RPMI7951 (cell line): Measurements from ENCODE around the gene LBHD2. TPM values are rescaled to one million over a fixed set of nuclear protein-coding genes. Genes with fewer than 3 reads are reported as not detected.

Source experiments
- DNase-seq: peaks from one replicate; pipeline ENCODE4 v3.0.0-alpha.2; 2012; ENCODE audit warnings: low read depth
- total RNA-seq: library from RNA; depleted of rRNA; stranded (reverse); fragments of >200 nt; shearing (Covaris generic); gene quantifications from 2 replicates; pipeline ENCODE4 v1.2.3, GENCODE V29; 2014

LBHD2 gene
- total RNA-seq, 1 experiment from 2014 or later = not detected

DNA sequence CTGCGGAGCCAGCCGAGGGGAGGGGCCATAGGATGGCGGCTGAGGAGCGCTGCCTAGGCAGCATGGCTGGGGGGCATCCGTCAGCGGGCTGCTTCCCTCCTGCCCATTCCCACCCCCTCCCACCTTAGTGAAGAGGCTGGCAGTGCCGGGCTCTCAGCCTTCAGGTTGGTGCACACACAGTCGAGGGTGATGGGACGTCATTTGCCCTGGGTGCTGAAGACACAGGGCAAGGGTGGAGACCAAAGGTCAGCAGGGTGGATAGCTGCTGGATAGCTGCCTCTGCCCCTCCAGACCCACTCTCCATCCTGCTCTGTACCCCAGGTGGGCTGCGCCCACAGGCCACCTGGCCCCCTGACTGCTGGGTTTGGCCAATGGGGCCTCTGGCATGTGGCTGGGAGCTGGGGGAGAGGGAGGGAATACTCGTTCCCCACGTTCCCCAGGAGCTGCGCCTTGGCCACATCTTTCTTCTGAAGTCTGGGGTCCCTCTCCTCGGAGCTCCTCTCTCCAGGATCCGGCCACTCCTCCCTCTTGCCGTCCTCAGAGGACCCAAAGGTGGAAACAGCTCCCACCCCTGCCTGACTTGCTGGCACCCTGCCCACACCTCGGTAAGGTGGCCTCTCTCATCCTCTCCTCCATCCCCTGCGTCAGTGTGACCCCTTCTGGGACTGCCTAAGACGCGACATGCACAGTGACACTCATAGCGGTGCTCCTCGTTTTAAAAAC is 15.5 kb upstream of the LBHD2 start:
- no peak for DNase-seq

DNA sequence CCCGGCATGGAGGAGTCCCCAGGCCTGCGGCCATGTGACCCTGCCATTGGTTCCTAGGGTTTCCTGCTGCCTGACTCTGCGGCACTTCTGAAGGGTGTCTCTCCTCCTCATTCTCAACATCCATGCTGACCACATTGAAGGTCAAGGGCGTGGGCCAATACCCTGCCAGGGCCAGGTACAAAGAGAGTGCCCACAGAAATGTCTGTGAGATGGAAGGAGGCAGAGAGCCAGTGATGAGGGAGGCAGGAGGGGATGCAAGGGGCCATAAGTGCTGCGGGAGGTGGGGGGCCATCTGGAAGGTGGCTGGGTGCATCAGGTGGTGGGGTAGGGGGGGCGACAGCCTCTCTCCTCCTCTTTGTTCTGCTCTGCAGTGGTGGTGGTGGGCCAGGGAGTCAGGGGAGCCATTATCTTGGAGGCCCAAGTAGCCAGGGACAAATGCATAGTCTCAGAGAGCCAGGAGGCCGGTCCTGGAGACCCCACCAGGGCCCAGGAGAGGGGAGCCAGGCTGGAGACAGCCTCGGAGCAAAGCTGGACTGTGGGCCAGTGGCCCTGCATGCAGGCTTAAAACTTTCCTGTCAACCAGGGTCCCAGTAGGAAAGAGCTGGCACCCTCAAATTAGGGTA is 13.6 kb upstream of the LBHD2 start:
- DNase-seq = no peak

DNA sequence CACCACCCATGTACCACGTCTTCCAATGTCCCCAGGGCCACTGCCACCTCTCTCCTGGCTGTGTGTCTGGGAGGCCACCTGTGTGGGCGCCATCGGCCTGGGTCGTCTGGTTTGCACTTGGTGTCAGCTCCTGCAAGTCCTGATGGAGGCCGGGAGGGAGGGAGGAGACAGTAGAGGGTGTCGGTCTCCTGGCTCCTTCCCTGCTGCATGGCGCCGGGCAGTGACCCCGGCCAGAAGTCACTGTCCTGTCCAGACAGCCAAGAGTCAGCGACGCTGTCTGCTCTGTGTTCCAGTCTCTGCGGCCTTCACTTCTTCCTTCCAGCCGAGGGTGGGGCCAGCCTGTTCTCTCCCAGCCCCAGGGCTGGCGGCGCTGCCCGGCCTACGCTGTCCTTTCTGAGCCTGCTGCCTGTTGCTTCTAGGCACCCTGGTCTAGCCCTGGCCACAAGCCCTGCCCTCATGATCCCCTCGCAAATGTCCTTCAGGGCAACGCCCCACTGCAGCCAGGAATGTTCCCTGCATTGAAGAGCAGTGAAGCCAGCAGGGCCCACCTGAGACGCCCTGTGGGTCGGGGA is 13.0 kb upstream of the LBHD2 start:
- DNase-seq = no peak

DNA sequence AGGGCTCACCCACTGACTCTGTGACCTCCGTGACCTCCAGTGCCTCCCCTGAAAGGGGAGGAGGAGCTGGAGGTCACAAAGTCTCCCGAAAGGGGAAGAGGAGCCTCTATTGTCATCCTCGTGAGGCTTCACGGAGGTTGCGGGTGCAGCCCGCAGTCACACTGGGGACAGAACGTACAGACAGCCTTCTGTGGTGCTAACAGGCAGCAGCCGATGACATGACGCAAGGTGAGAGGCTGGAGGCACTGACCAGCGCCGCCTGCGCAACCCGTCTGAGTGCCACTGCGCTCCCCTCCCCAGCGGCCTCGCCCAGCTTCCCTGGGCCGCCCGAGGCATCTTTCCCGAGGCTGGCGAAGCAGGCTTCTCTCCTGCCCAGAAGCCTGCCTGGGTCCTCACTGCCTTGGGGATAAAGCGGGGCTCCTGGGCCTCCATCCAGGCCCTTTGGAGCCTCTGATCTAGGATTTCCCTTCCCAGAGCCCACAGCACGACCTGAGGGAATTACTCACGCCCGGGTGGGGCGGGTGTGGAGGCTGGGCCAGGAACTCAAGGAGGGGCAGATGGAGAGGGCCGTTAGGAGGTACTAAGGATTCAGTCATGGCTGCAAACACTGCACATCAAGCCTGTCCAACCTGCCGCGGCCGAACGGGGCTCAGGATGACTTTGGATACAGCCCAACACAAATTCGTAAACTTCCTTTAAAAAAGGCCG is 12.3 kb upstream of the LBHD2 start:
- DNase-seq = no peak

DNA sequence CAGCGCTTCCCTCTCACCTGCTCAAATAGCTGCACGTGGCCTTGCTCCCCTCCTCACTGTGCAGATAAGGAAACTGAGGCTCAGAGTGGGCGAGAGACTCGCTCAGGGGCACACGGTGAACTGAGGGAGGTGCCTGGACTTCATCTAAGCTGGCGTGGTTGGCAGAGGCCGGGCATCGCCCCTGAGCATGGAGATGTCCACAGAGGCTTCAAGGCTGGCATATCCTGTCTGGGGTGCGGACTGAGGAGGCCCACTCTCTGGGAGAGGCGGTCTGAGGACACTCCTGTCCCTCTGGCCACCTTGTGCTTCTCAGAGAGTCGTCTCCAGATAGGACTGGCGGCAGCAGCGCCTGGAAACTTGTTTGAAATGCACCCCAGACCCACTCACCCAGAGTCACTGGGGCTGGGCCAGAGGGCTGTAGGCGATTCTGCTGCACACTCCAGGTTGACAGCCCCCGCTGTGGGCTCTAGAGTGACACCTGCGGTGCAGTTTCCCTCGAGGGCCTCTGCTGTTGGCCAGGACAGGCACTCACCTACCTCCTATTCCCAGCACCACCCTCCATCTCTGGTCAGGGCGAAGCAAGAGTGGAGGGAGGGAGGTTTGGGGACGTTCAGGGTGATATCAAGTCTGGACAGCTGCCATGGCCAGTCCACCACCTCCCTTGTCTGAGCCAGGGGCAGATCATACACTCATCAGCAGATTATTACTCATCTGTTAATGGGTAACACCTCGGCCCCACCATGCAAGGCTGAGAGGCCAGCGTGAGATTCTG is 11.2 kb upstream of the LBHD2 start:
- no peak for DNase-seq

DNA sequence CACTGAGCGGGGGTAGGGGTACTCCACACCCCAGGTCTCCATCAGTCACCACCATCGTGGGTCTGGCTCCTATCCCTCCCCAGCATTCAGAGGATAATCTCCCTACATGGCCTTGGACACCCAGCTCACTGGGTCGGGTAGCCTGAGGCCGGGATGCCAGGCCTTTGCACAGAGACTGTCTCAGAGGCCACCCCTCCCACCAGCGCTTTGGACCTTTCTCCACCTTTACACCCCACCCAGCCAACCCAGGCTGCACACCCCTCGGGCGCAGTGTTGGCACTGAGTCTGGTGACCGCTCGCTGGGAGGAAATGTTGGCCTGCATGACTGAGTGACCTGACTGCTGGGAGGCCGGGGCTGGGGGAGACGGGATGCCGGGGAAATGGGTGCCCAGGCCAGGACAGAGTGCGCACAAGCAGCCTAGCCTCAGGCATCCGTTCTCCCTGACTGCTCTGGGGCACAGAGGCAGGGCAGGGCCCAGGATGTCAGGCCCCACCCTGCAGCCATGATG is 10.6 kb upstream of the LBHD2 start:
- DNase-seq = no peak

DNA sequence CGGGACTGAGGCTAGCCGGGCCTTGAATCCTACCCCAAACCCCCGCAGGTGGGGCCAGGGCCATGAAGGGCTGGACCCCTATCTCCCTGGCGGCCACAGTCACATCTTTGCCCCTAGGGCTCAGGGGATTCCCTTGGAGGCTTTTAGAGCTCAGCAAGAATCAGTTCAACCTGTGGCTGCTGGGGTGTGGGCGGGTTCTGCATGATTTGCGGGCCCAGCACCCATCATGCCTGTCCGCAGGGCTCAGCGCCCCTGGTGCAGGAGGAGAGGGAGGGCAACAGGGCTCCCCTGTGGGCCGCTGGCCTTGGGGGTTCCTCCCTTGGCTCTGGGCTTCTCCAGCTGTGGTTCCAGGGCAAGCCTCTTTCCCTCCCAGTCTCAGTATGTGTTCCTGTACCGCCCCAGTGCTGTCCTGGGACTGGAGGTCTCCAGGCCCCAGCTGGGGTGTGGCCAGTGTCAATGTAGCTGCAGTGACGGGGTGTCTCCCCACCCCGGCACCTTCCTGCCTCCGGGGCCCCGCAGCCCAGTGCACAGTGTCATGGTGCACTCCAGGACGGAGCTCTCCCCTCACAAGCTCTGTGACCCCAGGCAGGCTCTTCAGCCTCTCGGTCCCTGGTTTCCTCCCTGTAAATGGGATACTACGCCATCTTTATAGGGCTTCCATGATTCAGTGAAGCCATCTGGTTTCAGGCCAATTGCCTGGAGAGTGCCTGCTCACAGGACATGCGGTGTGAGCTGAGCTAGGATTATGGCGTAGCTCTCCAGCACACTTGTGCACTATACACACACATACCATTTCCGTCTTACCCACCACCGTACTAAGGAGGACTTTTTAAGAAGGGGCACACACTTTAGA is 9.9 kb upstream of the LBHD2 start:
- no peak for DNase-seq

DNA sequence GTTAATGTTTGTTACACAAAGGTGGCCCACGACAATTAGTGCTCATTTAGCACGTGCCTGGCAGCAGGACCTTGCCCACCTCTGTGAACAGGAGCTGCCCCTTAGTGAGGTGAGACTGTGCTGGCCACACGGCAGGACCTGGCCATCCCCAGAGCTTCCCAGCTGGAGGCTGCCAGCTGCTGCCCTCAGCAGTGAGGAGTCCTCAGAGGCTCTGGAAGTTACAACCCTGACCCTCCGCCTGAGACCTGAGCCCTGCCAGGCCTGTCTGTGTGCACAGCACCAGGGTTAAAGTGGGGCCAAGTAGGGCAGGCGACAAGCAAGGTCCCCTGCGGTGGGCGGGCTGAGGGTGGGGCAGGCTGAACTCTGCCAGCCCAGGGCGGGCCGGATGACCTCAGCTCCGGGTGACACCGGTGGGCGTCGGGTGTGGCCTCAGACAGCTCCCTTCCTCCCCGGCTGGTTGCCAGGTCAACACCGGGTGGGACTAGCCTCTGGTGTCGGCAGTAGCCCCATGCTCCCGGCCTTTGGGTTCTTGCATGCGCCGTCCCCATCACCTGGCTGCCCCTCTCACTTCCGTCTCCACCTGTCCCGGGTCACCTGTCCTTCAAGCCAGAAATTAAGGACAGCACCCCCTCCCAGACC is 9.2 kb upstream of the LBHD2 start:
- no peak for DNase-seq

DNA sequence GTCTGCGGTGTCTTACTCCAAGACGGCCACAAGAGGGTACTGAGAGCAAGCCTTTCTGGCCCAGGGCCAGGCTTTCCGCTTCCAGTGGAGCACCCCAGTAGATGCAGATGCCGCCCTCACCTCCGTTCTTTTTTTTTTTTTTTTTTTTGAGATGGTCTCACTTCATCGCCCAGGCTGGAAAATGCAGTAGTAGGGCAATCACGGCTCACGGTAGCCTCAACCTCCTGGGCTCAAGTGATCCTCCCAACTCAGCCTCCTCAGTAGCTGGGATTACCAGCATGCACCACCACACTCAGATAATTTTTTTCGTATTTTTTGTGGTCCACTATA is 5.6 kb upstream of the LBHD2 start:
- DNase-seq = peak; percentile 70

DNA sequence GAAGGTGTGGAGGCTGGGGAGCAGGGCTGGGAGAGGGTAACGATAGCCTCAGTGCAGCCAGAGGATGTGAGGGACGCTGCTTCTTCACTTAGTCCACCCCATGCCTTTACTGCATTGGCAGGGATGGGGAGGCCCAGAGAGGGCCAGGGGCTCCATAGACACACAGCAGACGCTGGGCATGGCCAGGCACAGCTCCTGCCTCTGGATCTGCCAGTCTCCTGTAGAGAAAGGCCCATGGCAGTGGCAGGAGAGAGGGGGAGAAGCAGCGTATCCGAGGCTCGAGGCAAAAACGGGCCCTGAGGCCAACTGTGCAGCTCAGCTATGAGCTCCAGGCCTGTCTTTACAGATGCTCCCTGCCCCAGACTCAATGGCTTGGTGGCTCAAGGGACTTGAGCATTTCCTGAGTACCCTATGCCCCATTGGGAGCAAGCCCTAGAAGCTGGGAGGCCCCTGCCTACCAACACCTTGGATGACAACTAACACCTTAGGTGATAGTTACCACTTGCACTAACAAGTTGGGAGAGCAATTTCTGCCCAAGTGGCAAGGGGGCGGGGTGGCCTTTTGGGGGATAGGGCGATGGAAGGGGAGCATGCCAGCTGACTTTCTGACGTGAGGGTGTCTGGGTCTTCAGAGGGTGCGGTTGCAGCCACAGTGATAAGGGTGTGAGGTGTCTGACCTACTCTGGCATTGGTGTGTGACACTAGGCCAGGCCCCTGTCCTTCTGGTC is 5.0 kb upstream of the LBHD2 start:
- DNase-seq = no peak

DNA sequence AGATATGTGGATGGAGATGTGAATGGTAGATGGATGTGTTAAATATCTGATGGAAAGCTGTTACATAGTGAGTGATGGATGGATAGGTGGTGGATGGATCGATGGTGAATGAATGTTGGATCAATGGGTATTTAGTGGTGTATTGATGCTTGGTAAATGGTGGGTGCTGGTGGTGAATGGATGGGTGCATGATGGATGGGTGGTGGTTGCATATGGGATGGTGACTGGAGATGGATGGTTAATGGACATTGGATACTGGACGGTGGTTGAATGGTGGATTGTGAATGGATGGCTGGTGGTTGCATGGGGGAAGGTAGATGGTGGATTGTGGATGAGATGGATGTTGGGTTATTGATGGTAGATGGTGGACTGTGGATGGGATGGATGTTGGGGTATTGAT is 2.1 kb upstream of the LBHD2 start:
- no peak for DNase-seq

DNA sequence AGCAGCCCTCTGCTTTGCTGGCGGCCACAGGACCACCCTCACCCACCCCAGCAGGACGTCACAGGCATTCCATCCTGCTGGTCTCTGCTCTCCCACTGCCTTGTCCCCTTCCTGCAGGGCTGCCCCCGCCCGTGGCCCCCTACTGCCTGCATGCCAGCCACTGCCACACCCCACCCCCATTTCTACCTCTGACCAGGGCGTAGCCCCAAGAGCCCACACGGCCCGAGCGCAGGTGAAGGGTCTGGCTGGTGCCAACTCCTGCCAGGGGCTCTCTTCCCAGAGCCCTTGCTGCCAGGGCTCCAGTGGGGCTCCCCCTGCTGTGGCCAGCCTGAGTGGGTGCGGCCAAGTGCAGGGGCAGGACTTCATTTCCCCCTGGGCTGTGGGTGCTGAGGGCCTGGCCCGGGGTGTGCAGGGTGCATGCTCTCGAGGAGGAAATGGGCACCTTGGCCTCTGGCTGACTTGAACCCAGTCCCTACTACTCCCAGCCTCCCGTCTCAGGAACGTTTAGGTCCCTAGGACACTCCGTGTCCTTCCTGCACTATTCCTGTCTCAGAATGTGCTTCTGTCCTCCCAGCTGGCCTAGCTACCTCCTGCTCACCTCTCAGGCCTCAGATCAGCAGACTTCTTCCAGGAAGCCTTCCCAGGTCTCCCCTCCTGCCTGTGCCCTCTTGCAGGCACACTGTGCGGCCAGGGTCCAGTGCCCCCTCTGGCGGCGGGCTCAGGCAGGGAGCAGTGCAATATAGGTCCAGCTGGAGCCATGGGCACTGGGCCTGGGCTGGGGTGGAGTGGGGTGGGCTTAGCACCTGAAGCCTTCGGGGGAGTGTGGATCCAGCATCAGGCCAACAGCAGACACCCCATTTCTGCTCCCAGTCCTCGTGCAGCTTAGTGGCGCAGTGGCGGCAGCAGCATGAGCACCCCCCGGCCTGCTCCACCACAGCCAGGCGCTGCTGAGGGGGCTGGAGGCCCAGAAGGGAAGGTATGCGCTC is 1.4 kb downstream of the LBHD2 start:
- no peak for DNase-seq

DNA sequence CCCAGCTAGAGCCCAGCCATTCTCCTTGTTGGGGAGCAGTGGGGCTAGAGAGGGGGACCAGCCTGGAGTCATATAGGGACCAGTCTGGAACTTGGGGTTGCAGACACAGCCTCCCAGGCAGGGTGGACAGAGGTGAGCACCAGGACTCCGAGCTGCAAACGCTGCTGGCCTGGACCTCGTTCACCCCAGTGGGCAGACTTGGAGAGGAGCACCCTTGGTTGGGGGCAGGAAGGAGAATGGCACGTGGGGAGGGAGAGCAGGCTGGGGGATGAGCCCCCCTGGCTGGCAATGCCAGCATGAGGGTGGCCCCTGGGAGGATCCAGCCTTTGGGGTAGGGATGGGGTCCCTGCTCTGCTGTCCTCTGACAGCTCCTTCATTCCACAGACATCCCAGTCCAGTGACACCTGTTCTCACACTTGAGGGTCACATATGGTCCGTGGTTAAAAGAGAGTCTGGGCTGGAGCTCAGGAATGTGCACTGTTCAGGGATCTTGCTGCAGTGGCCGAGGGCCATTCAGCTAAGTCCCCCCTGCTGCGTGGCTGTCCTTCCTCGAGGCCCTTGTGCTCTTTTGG is 2.8 kb downstream of the LBHD2 start:
- DNase-seq = no peak

DNA sequence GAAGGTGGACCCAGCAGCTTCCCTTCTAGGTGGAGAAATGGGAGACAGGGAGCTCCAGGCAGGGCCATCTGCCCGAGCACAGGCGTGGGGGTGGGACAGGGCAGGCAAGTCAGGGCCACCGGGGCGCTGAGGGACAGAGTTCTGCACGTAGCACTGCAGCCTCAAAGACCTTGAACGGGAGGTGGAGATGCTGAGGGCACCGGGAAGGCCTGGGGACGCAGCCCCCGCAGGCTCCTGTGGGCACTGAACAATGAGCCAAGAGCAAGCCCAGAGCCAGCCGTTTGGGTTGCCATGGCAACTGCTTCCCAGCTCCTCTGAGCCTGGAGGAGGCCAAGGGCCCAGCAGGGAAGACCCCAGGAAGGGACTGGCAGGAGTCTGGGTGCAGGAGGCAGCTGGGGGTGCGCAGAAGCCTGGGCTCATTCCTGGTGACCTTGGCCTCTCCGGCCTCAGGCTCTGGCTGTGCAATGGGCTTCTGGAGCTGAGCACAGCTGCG is 3.4 kb downstream of the LBHD2 start:
- DNase-seq = no peak

DNA sequence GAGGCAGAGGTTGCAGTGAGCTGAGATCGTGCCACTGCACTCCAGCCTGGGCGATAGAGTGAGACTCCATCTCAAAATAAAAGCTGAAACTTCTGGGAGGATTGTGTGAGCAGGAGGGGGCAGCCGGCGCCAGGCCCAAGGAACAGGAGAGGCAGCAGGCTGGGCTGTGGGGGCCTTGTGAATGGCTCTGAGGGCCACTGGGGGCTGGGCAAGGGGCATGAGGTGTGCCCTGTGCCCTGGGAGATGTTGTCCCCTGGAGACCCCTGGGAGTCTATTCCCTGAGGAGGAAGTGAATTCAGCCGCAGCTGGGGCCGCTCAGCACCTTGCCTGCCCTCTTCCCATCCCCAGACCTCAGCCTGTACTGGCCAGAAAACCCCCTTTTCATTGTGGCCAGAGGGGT is 4.9 kb downstream of the LBHD2 start:
- no peak for DNase-seq

DNA sequence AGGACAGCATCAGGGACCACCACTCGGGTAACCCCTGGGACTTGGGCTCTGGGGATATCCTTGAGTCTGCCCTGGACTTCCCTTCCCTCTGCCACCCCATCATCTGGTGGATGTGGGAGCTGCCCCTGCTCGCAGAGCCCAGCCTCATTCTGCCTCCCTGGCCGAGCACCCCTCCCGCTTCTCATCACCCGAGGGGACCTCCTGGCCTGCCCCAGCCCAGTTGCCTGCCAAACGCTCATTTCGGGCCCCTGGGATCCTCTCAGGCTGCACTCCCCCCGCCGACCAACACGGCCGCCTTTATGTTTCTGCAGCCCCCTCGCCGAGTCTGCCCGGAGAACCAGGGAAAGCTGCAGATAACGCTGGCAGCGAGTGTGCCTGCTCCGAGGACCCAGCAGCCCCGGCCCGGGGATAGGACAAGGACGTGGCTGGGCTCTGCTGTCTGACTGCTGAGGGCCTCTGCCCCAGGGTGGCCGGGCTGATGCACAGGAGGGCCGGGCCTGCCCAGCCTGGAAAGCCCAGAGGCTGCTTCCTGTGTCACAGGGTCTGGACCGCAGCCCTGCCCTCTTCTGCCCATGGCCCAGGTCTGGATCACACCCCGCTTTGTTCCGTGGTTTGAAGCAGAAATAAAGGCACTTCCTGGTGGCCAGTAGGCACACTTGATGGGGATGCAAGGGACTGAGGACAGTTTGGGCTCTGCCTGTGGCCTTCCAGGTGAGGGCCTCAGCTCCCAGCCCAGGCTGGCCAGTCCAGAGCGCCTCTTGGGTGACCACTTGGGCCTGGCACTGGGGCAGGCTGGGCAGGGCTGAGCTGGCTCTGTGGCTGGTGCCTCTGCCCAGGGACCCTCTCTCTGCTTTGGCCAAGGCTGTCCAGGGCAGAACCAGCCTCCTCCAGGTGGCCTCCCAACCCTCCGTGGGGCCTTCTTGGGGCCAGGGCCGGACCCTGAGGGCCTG is 5.7 kb downstream of the LBHD2 start:
- DNase-seq = no peak

DNA sequence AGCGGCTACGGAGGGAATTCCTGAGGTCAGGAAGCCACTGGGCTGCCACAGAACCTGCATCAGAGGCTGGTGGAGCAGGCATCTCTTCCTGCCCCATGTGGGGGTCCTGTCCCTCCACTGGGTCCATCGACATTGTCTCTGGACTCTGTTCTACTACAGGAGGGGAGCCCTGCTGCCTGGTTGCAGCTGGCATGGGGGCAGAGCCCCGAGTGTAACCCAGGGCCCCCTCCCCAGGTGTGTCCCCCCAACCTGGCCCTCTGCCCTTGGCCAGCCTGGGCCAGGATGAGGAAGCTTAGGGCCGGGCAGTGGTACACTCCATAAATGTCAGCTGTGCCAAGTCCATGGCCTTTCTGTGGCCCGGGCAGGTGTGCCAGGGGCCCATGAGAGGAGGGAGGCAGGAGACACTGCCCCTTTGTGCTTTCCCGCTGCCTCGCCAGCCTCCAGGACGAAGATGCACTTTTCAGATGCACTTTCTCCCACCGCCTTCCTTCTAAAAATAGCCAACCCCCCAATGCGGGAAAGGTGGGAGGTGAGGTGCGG is 6.5 kb downstream of the LBHD2 start:
- no peak for DNase-seq
